HG03159 (cell line): ENCODE measurements around the gene IQCE.
A peak's percentile ranks its signal among the peaks of the same experiment; 100 is the strongest.
"Not testable (repeated sequence)": the region's sequence is repeated elsewhere in the genome, so short reads cannot be mapped to it uniquely, and the experiment has no call there.

Experiments
- ATAC-seq: cut with Tn5 transposase; IDR thresholded peaks from one replicate; pipeline ENCODE4 v1.9.1; 2021; ENCODE audit warnings: mild to moderate bottlenecking, moderate library complexity; ENCODE audit not compliant: unreplicated experiment

Gene IQCE

DNA sequence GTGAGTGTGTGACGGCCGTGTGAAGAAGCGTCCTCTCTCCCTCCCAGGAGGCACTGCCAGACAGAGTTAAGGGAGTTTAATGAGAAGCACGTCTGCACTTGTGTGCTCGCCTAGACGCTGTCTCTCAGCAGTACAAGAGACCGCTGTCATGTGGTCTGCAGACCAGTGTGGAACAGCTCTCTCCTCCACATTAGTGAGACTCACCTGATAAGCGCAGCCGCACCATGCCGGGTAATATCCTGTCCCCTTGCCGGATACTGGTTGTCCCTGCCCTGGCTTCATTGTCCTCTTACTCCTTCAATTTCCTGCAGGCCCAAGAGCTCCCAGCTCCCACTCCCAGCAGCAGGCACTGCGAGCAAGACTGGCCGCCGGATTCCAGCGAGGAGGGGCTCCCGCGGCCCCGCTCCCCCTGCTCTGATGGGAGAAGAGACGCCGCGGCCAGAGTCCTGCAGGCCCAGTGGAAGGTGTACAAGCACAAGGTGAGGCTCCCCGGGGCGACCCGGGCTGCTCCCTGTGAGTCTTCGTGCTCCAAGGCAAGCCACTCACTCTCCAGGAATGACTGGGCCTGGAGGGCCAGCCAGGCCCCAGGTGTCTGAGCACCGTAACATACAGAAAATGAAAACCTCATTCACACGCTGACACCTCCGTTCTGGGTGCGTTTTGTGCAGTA is 39.5 kb downstream of the IQCE start:
- ATAC-seq: no peak

DNA sequence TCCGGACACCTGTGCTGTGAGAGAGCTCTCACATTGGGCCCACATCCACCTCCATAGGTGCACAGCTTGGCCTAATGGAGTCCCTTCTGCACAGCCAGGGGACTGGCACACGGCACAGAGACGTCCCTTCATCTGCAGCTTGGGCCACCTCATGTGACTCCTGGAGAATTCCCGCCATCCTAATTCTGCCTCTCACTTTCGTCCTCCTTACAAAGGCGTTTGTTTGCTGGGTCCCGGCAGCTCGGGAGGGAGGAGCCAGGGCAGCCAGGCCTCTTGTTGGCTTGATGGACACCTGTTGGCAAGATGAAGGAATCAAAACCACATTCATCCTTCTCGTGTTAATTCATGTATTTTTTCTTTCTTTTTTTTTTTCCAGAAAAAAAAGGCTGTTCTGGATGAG is 42.3 kb downstream of the IQCE start:
- no peak for ATAC-seq

DNA sequence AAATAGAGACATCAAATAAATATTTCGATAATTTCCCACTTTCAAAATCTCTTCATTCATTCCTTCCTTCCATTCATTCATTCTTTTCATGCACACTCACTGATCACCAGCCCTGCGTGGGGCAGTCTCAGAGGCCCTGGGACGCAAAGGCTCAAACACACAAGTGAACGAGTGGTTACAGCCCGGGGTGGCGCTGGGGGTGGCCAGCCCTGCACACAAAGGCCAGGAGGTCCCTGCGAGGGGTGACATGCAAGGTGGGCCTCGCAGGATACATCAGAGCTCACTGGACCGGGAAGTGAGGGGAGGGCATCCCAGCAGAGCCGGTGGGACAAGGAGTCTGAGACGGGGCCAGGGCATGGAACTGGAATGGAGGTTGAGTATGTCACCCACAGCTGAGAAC is 43.1 kb downstream of the IQCE start:
- no peak for ATAC-seq

DNA sequence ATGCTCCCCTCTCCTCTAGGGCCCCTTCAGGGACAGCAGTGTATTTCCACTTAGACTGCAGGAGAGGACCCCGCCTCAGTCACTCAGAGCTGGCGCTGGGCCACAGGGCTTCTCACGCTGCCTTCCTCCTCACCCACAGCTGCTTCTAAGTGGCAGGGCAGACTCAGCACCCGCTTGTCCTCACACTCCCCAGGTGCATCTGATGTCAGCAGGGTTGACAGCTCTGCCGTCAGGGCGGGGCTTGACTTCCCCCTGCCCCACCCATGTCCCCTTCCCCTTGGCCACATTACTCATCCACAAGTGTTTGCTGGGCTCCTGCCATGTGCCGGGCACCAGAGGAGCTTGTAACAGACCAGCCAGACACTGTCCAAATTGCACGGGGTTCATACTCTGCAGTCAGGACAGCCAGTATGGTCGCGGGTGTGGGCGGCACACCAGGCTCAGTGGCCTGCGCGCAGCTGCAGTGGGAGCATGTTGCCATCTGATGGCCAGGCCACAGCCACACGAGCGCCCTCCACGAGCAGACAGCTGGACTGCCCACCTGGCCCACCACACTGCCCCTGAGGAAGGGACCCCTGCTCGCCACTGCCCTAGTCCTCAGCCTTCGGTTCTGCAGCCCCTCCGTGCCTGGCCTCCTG is 43.7 kb downstream of the IQCE start:
- no peak for ATAC-seq

DNA sequence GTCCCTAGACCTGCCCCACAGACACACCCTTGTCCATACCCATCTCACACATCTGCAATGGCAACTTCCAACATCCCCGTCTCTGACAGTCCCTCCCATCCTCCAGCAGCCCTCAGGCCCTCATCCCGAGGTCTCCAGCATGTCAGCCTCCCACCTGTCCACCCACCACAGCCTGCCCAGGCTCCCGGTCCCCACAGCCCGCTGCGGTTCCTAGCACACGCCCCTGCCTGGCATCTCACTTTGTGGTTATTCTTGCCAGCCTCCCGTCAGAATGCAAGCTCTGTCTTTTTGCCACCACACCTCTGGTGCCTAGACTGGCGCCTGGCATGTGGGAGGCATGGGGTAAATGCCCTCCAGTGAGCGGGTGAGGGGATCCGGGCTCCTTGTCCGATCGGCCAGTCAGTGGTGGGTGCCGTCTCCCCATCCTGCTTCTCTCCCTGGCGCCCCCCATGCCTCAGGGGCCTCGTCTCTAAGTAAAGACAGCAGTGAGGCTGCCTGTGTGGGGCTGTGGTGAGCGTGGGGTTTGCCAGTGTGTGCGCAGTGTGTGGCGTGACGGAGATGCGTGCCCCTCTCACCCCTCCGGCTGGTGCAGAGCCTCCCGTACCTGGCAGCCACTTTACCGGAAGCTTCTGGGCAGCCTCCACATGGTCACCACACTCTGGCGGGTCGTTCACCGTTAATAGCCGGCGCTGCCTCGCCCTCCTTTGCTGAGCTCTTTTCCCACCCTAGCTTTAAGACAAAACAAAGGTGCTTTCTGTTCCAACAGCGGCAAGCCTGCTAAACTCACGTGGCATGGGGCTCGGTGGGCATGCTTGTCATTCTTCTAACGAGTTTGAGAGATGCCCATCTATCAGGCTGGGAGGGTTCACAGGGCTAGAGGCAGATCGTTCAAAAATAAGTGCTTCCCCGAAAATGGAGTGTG is 44.5 kb downstream of the IQCE start:
- ATAC-seq: no peak

DNA sequence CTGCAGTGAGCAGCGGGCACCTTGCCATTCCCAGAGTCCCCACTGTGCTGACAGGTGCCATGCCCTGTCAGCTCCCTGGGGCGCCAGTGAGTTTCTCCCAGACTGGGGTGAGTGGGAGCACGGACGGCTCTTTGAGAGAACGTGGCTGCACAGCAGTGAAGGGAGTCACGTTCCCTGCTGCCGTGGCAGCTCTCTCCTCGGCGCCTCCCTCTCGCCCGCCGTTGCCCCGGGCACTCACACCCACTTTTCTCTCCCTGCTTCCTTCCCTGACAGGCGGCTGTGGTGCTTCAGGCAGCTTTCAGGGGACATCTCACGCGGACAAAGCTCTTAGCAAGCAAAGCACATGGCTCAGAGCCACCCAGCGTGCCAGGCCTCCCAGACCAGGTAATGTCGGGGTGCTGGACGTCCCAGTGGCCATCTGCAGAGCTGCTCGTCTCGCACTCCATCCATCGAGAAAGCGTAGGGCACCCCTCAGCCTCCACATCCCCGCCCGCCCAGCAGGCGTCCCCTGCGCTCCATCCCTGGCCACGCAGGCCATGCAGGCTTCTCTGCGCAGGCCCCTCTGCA is 45.9 kb downstream of the IQCE start:
- ATAC-seq: no peak

DNA sequence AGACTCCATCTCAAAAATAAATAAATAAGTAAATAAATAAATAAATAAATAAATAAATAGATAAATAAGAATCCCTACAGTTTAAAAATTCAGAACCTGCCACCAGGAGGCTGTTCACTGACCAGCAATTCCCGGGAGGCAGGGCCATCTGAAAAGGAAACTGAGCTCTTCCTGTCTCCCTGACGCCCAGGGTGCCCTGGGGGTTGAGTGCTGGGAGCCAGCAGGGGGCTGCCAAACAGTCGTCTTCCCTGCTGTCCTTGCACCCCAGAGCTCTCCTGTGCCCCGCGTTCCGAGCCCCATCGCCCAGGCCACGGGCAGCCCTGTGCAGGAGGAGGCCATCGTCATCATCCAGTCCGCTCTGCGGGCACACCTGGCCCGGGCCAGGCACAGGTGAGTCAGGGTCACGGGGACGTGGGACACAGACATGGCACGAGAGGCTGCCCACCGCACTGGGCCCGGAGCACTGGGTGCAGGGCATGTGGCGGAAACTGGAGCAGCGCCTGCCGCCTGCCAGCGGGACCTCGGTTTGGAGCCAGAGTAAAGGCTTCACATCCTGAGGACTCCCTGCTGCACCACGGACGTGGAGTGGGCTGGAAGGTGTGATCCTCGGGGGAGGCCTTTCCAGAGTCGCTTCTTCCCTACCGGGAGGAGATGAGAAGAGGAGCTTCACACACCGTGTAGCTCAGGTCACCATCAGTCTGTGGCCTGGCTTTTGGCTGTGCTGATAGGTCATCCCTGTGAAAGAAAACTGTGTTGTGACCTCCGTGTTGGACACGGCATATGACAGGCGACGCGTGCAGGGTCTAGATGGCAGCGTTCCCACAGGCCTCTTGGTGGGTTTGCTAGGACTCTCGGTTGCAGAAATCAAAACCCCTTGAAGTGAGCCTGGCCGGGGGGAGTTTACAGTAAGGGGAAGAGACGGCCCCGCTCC is 47.1 kb downstream of the IQCE start:
- ATAC-seq: no peak

DNA sequence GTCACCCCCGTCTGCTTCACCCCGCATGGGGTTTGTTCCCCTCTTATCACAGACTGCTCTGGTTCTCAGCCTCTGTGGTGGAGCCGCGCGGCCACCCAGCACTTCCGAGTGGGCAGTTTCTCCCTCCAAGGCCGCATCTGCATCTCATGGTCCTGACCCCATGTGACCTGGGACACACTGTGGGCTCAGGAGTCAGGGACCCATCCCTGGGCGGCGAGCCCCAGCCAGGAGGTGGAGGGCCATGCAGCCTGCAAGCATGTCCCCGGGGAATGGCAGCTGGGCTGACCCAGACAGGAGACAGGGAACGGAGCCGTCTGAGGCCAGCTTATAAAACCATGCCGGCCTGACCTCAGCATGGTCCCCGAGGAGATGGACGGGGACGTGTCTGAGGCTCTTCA is 47.8 kb downstream of the IQCE start:
- no peak for ATAC-seq

DNA sequence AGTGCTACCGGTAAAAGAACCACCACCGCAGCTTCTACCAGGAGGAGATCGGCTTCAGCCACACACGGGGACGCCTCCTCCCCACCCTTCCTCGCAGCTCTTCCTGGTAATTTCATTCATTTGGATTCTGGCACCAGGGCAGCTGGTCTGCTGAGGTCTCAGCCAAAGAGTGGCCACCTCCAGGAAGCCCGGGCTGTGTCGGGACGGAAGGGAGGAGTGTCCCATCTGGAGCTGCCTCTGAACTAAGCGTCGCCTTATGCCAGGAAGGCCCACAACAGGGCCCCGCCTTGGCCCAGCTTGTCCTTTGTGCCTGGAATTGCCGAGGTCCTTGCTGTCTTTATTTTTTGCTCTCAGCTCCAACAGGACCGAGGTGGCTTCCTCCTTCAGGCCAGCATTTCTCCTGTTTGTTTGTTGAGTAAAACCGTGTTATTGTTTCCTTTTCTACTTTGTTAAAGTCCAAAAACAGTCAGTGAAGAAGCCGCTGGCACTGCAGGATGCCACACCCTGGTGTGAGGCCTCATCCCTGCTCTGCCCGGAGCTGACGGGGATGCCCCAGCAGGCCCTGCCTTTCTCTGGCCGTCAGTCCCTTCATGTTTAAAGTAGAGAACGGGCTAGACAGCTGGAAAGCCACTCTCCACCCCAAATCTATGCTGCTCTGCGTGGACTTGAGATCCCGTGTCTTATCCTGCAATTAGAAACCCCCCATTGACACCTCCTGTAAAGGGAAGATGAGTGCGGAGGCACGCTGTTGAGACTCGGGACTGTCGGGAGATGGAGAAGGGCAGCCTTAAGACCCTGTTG is 48.5 kb downstream of the IQCE start:
- ATAC-seq: no peak

DNA sequence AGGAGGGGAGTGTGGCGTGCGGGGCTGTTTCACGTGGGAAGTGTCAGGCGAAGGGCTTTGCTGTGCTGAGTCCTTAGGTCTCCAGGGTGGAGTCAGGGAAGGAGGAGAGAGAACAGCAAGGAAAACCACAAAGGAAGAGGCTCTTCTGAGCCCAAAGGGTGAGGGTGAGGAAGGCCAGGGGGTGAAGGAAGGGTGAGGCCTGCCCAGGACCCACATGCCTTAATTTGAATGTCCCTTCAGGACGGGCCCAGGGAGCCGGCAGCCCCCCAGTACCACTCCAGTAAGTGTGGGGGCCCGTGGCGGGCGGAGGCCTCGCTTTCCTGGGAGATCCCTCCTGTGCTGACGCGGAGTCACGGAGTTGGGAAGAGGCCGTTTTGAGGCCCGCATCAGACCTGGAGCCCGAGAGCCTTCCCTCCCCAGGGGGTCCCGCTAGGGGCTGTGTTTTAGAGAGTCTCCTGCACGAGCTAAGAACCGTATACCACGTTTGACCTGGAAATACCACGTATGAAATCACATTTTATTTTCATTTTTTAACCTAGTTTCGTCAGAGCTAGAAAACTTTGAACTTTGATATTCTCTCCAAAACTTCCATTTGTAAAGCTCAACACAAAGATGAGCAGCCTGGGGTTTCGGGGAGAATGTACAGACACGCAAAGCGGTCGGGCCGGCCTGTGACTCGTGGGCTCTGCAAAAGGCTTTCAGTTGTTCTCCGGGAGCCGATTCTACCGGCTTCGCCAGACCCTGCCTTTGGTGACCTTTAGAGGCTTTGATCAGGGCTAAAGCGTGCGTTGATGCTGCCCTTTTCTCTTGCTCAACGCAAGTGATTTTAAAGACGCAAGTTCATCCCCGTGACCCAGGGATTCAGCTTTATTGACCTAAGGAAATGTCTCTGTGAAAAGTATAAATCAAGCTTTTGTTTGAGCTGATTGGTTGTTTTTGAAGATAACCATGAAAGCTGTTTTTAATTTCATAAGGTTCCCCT is 49.4 kb downstream of the IQCE start:
- ATAC-seq: no peak

DNA sequence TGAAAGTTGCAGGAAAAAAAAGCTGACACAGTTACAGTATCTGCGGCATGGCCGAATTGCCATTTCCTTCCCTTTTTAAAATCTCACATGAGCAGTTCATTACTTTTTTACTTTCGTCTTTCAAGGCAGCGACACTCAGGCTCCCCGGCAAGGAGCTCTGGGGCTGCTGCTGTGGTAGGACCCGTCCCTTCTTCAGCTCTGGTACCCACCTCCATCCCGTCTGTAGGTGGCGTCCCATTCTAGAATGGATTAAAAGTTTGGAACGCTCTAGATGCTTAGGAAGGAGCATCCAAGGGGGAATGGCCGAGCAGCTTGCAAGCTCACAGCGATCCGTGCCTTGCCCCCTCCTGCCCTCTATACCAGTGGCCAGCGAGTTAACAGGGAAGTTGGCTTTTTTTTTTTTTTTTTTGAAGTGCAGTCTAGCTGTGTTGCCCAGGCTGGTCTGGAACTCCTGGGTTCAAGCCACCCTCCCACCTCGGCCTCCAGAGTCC is 50.2 kb downstream of the IQCE start:
- peak; percentile 74 for ATAC-seq

DNA sequence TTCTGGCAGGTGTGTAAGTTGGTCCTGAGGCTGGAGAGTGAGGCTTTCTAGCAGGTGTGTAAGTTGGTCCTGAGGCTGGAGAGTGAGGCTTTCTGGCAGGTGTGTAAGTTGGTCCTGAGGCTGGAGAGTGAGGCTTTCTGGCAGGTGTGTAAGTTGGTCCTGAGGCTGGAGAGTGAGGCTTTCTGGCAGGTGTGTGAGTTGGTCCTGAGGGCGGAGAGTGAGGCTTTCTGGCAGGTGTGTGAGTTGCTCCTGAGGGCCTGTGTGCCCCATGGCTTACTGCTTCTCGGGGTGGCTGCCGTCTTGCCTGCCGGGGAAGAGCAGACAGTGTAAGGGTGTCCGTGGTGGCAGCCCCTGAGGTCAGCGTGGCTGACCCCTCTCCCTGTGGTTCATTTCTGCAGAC is 50.9 kb downstream of the IQCE start:
- ATAC-seq: not testable (repeated sequence)

DNA sequence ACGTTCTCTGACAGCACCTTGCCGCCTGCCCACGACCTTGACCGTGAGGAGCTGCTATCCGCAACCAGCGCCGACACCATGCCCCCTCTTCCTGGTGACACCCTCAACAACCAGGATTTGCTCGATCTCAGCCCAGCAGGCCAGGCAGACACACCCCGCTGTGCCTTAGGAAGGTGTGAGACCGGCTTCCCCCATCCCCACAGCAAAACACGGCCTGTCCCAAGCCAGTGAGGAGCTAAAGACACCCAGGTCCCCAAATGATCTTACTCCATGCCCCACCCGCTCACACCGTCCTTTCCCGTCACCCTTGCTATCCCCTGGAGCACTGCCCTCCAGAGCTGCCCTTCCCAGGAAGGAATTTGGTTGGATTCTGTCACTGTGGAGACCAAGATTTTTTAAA is 51.7 kb downstream of the IQCE start:
- no peak for ATAC-seq

DNA sequence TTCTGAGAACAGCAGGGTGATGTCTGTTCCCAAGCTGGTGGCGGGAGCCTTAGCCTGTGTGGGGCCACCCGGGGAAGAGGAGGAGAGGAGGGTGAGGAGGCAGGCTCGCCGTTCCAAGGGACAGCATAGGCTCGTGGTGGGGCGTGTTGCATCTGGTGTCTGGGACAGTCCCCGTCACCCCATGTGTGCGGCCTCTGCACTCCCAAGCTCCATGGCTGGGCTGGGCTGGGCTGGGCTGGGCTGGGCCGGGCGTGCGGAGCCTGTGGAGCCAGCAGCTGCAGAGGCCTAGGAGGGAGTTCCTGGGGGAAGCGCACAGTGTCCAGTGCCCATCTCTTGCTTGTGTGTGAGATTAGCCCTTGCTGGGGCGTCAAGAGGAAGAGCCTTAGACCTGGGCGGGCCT is 52.1 kb downstream of the IQCE start:
- no peak for ATAC-seq

DNA sequence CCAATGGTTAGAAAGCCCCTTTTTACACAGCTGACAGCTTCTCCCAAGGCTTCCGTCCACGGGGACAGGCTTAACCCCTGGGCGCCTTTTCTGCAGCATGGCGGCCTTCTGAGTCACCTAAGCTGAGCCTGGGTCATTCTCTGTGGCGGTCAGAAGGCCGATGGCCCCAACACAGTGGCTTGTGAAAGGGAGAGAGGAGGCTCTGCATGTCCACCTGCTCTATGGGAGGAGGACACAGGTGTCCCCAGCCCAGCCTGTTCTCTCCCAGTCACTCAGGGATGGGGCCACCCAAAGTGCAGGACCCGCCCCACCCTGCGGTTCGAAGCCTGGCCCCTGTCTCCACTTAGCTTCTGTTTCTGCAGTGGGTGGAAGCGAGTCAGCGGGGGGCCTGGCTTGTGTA is 52.6 kb downstream of the IQCE start:
- no peak for ATAC-seq

DNA sequence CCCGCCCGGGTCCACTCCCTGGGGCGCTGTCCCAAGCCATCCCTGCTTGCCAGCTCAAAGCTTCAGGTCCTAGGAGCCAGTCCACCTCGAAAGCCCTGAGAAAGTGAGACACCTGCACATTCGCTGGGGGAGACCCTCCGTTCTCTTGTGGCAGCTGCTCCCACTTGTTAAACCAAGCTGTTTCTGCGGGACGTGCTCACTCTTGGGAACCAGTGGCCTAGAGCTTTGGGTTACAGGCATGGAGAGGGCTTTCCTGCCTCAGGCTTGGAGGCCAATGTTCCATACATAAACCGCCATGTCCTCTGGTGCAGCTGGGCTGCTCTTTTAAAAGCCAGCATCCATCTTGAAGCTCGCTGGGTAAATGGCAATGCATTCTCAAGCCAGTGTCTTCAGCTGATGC is 53.1 kb downstream of the IQCE start:
- no peak for ATAC-seq

DNA sequence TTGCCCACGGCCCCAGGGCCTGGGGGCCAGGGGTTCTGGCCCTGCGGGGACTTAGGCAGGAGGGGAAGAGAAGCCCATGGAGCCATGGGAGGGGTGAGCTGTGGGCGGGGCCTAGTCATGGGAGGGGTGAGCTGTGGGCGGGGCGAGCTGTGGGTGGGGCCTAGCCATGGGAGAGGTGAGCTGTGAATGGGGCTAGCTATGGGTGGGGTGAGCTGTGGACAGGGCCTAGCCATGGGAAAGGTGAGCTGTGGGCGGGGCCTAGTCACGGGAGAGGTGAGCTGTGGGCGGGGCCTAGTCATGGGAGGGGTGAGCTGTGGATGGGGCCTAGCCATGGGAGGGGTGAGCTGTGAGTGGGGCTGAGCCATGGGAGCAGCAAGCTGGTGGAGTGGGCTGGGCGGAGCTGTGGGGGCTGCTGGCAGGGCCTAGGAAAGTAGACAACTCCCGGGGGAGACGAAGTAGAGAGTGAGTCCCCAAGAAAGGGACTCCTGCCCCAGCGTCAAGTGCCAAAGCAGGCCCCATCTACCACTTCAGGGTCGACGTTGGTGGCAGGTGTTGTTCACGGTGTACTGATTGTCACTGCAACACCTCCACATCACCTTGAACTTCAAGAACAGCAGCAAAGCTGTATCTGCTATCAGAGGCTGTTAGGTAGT is 53.8 kb downstream of the IQCE start:
- no peak for ATAC-seq
